Stimulated activated CD4-positive, alpha-beta T cell treated with anti-CD3 and anti-CD28 coated beads, Interleukin-15, amount 100 ng/mL, for 48 hours (primary cell): ENCODE data around the gene CEP170B.
"Not testable (repeated sequence)": the region's sequence is repeated elsewhere in the genome, so short reads cannot be mapped to it uniquely, and the experiment has no call there.

Experiments
- DNase-seq, 2 donors: peaks; one replicate each; pipeline ENCODE4 v3.0.0-alpha.2; 2020; ENCODE audit warnings: low read depth in 2 of 2

The CEP170B gene

GRCh38 chr14:104865081-104865630 lies at the start of gene CEP170B:
Gene CEP170B, plus strand, starts transcription at chr14:104865268. Its CDS starts 3,183 bp downstream, at chr14:104868451.
- DNase-seq = no peak

- DNase-seq = no peak
Observed at GRCh38 chr14:104816616-104816884, 48.5 kb upstream of the CEP170B start.

- DNase-seq = no peak
Observed at GRCh38 chr14:104817930-104818713, 46.9 kb upstream of the CEP170B start.

- no peak for DNase-seq
Observed at GRCh38 chr14:104818714-104819161, 46.3 kb upstream of the CEP170B start.

GRCh38 chr14:104819361-104819781 lies 45.7 kb upstream of the CEP170B start:
- no peak for DNase-seq

- DNase-seq = no peak
Observed at GRCh38 chr14:104820669-104821228, 44.3 kb upstream of the CEP170B start.

GRCh38 chr14:104821229-104821945 lies 43.7 kb upstream of the CEP170B start:
- no peak for DNase-seq

- DNase-seq = no peak
Observed at GRCh38 chr14:104821971-104822608, 43.0 kb upstream of the CEP170B start.

GRCh38 chr14:104822821-104823615 lies 42.0 kb upstream of the CEP170B start:
- DNase-seq = no peak

GRCh38 chr14:104824353-104824997 lies 40.6 kb upstream of the CEP170B start:
- DNase-seq = no peak

- DNase-seq = peak; percentile 82 to 90
Observed at GRCh38 chr14:104826189-104826860, 38.7 kb upstream of the CEP170B start.

- DNase-seq = no peak
Observed at GRCh38 chr14:104826861-104827176, 38.2 kb upstream of the CEP170B start.

- peak; percentile 40 to 43 for DNase-seq
Observed at GRCh38 chr14:104827177-104828055, 37.7 kb upstream of the CEP170B start.

- no peak for DNase-seq
Observed at GRCh38 chr14:104830781-104831180, 34.3 kb upstream of the CEP170B start.

GRCh38 chr14:104836171-104836935 lies 28.7 kb upstream of the CEP170B start:
- DNase-seq = not testable (repeated sequence)

- no peak for DNase-seq
Observed at GRCh38 chr14:104841730-104842129, 23.3 kb upstream of the CEP170B start.

- no peak for DNase-seq
Observed at GRCh38 chr14:104843006-104843405, 22.1 kb upstream of the CEP170B start.

- DNase-seq = no peak
Observed at GRCh38 chr14:104843442-104844305, 21.4 kb upstream of the CEP170B start.
